NCI-H82 treated with DMSO at 0.1 percent for 48 hours (cell line): Measurements from ENCODE around the gene PIK3CD.
"Not testable (repeated sequence)": the region's sequence is repeated elsewhere in the genome, so short reads cannot be mapped to it uniquely, and the experiment has no call there.

Experiments used
- DNase-seq: peaks from one replicate; lab custom pipeline; 2025; ENCODE audit not compliant: unreplicated experiment; lab: John Stamatoyannopoulos, UW

Gene PIK3CD

GRCh38 chr1:9618909-9619679 is 32.4 kb upstream of the PIK3CD start:
- no peak for DNase-seq

DNA sequence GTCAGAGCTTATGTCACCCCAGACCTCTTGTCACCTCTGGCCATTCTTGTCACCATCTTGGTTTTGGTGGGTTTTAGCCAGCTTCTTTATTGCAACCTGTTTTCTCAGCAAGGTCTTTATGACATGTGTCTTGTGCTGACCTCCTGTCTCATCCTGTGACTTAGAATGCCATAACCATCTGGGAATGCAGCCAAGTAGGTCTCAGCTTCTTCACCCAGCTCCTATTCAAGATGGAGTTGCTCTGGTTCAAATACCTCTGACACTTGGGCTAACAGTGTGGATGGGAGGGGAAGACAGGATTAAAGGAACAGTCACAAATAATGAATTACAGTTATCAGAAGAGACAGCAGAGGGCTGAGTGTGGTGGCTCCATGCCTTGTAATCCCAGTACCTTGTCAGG is 30.5 kb upstream of the PIK3CD start:
- no peak for DNase-seq

GRCh38 chr1:9624081-9624480 is 27.4 kb upstream of the PIK3CD start:
- no peak for DNase-seq

GRCh38 chr1:9625030-9625429 is 26.5 kb upstream of the PIK3CD start:
- not testable (repeated sequence) for DNase-seq

- no peak for DNase-seq
These were observed 25.3 kb upstream of the PIK3CD start for GRCh38 chr1:9626201-9626608.

GRCh38 chr1:9628541-9629444 is 22.7 kb upstream of the PIK3CD start:
- no peak for DNase-seq

- DNase-seq: no peak
These were observed 21.9 kb upstream of the PIK3CD start for GRCh38 chr1:9629445-9630201.

- DNase-seq: no peak
These were observed 21.0 kb upstream of the PIK3CD start for GRCh38 chr1:9630331-9631111.

DNA sequence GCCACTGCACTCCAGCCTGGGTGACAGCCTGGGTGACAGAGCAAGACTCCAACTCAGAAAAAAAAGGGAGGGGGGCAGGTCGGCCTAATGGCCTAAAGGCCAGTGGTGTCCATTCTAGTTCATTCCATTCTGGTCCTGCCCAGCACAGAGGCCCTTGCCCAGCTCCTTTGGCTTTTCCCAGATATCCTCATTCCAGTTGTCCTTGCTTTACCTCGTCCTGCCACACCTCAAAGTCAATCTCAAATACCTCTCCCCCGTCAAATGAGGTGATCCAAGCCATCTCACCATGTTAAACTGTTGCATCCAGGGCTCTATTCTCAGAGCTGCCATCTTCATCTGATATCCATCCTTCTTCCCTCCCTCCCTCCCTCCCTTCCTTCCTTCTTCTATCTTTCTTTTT is 19.9 kb upstream of the PIK3CD start:
- no peak for DNase-seq

- no peak for DNase-seq
These were observed 18.0 kb upstream of the PIK3CD start for GRCh38 chr1:9633493-9633892.

- no peak for DNase-seq
These were observed 16.9 kb upstream of the PIK3CD start for GRCh38 chr1:9634582-9634981.

GRCh38 chr1:9639227-9639626 is 12.3 kb upstream of the PIK3CD start:
- DNase-seq: no peak

DNA sequence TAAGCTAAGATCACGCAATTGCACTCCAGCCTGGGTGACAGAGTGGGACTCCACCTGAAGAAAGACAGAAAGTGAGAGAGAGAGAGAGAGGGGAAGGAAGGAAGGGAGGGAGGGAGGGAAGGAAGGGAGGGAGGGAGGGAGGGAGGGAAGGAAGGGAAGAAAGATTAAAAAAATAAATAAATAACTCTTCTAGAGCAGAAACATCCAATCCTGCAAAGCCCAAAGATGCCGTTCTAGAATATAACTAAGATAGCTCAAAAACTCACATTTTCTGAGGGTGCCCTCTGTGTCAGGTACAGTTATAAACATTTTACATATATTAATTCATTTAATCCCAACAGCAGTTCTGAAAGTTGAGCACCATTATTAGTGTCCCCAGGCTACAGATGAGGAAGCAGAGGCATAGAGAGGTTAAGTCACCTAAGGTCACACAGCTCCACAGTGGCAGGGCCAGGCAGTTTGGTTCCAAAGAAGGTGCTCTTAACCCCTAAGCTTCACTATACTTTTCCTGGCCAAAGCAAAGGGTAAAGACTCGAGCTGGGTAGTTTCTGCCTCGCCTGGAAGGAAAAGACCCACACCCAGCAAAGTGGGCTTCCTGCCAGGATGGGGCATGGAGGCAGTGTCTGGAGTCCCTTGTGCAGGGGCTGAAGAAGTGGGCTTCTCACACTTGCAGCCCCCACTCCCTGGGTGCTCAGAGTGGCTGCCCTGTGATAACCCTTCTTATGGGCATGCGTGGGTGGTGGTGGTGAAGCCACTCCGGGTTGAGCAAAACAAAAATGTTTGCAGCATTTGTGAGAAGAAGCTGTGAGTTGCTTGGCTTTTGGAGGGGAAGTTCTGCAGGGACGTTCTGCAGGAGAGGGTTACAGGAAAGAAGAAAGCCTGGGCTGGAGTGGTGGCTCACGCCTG is 7.9 kb upstream of the PIK3CD start:
- no peak for DNase-seq

DNA sequence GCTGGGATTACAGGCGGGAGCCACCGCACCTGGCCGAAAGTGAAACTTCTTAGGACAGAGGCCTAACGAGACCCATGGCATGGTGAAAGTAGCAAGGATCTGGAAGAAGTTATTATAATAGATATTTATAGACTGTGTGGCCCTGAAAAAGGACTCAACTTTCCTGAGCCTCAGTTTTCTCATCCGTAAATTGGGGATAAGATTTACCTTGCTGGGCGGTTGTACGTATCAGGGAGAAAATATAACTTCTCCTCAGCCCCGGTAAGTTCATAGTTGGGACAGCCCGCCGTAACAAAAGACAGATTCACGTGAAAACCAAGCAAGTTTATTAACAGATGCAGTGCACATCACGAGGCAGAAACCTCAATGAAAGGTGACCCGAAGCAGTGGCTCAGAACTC is 5.5 kb upstream of the PIK3CD start:
- DNase-seq: no peak

DNA sequence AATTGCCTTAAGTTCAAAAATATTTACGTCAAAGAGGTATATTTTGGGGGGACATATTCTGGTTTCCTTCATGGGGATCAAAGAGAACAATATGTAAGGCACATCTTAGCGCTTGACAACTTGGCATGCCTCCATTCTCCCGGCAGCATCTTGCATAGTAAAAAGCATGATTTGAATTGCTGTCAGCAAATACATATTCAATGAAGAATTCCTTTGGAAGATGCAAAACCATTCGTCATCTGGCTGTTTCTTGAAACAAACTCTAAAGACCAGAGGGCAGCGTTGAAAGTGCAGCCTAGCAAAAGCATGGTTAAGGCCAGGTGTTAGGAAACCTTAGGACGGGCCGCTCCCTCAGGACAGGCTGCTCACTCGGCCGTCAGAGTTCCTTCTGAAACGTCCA is 3.4 kb upstream of the PIK3CD start:
- DNase-seq: no peak

DNA sequence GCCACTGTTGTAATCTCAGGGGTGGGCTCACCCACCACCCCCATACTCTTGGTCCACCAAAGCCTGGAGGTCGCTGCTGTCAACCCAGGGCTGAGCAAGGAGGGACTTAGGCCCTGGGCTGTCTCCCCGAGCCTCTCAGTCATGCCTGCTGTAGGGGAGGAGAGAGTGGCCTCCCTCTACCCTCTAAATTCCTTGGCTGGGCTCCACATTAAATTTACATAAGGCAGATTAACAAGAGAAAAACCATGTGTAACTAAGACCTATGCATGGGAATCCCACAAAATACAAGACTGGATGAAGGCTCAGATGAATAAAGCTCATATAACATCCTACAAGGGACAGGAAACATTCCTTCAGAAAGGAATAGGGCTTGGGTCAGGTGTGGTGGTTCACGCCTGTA is 1.8 kb upstream of the PIK3CD start:
- DNase-seq: no peak

GRCh38 chr1:9651220-9651564 is 339 bp upstream of the PIK3CD start:
- no peak for DNase-seq

GRCh38 chr1:9652379-9653209 is 1.1 kb downstream of the PIK3CD start:
- no peak for DNase-seq

- no peak for DNase-seq
These were observed 1.6 kb downstream of the PIK3CD start for GRCh38 chr1:9653210-9653490.
